PC-9 (cell line): Measurements from ENCODE around the gene UBE2D4. TPM values are rescaled to one million over a fixed set of nuclear protein-coding genes. Genes with fewer than 3 reads are reported as not detected.
"Not testable (repeated sequence)": the region's sequence is repeated elsewhere in the genome, so short reads cannot be mapped to it uniquely, and the experiment has no call there.

Experiments
- BruUV-seq: library from RNA; stranded (reverse); fragments of 400-500 nt; replicated peaks from 2 replicates; lab custom pipeline; 2021; lab: Mats Ljungman, UMichigan
- CTCF ChIA-PET: fragments of 300-600 bp; sonication (Branson Sonifier 250); formaldehyde crosslinking; loops from one replicate; lab custom pipeline; 2022; ENCODE audit warnings: antibody characterized with exemption; lab: Charles Lee
- POLR2A ChIA-PET: fragments of 300-600 bp; sonication (Branson Sonifier 250); formaldehyde crosslinking; loops from one replicate; lab custom pipeline; 2022; ENCODE audit warnings: antibody characterized with exemption; ENCODE audit not compliant: unreplicated experiment; lab: Charles Lee
- DNase-seq, 2 experiments: peaks; one replicate each; pipeline versions ENCODE4 v3.0.0 to v3.0.0-alpha.2; 2015 to 2022; ENCODE audit warnings: mixed read lengths in 1 of 2
- H2AFZ ChIP-seq: fragments of 200-600 bp; sonication (generic); 2 replicates; pipeline ENCODE4 v1.8.1; 2017; ENCODE audit warnings: antibody characterized with exemption
- H3F3A ChIP-seq: fragments of 200-600 bp; sonication (generic); 2 replicates; pipeline ENCODE4 v1.8.1; 2017; ENCODE audit warnings: antibody characterized with exemption, mild to moderate bottlenecking, low read depth; ENCODE audit not compliant: insufficient read depth
- H3K27ac ChIP-seq: fragments of 200-600 bp; sonication (generic); 2 replicates; pipeline ENCODE4 v1.6.1; 2016; ENCODE audit warnings: mixed run types
- H3K27me3 ChIP-seq: fragments of 200-600 bp; sonication (generic); 2 replicates; pipeline ENCODE4 v1.6.1; 2016; ENCODE audit warnings: low read depth, mixed run types; ENCODE audit not compliant: insufficient read depth
- H3K36me3 ChIP-seq: fragments of 200-600 bp; sonication (generic); 2 replicates; pipeline ENCODE4 v1.6.1; 2016; ENCODE audit warnings: low read depth, mixed run types
- H3K4me1 ChIP-seq: fragments of 200-600 bp; sonication (generic); replicated peaks from 2 replicates; pipeline ENCODE4 v1.6.1; 2016; ENCODE audit warnings: mixed run types; ENCODE audit not compliant: insufficient read depth
- H3K4me2 ChIP-seq: fragments of 200-600 bp; sonication (generic); 2 replicates; pipeline ENCODE4 v1.6.1; 2017; ENCODE audit warnings: mixed run types
- H3K4me3 ChIP-seq: fragments of 200-600 bp; sonication (generic); 2 replicates; pipeline ENCODE4 v1.6.1; 2016; ENCODE audit warnings: mixed run types
- H3K79me2 ChIP-seq: fragments of 200-600 bp; sonication (generic); 2 replicates; pipeline ENCODE4 v1.6.1; 2017; ENCODE audit warnings: low read depth, mixed run types
- H3K9me2 ChIP-seq: fragments of 200-600 bp; sonication (generic); 2 replicates; pipeline ENCODE4 v1.8.1; 2017; ENCODE audit warnings: mild to moderate bottlenecking; ENCODE audit not compliant: insufficient read depth
- H3K9me3 ChIP-seq: fragments of 200-600 bp; sonication (generic); 2 replicates; pipeline ENCODE4 v1.8.1; 2016; ENCODE audit warnings: low read depth; ENCODE audit not compliant: insufficient read depth
- H4K20me1 ChIP-seq: fragments of 200-600 bp; sonication (generic); 2 replicates; pipeline ENCODE4 v1.8.1; 2017; ENCODE audit not compliant: insufficient read depth
- CTCF ChIP-seq: fragments of 200-600 bp; sonication (generic); conservative IDR thresholded peaks from 2 replicates; pipeline ENCODE4 v1.6.1; 2017; ENCODE audit warnings: mixed run types, antibody characterized with exemption, mild to moderate bottlenecking, moderate library complexity
- EZH2 ChIP-seq: fragments of 200-600 bp; sonication (generic); IDR thresholded peaks from 2 replicates; pipeline ENCODE4 v1.8.0; 2017; ENCODE audit warnings: antibody characterized with exemption, low read depth
- intact Hi-C: fragments of 100-400 bp; cut with micrococcal nuclease; formaldehyde crosslinking; loops from one replicate; pipeline ENCODE4 v1.10.0; 2022; ENCODE audit not compliant: unreplicated experiment
- total RNA-seq: library from RNA; stranded (reverse); gene quantifications from 2 replicates; pipeline ENCODE4 v1.2.3, GENCODE V29; 2021

The UBE2D4 gene
- total RNA-seq, 1 experiment from 2014 or later: 17.1 TPM

GRCh38 chr7:43895847-43896415 lies 30.3 kb upstream of the UBE2D4 start:
- peaks cover 45% of the 10 kb centered on the region for H4K20me1 ChIP-seq
- peaks cover 11% of the 10 kb centered on the region; the same call in 1 of the 2 replicates for H3F3A ChIP-seq

GRCh38 chr7:43898571-43898970 lies 27.7 kb upstream of the UBE2D4 start:
- POLR2A ChIA-PET, H3K4me3 ChIP-seq, H3F3A ChIP-seq, H3K36me3 ChIP-seq, H2AFZ ChIP-seq, H3K9me2 ChIP-seq, H3K9me3 ChIP-seq, DNase-seq, H3K4me2 ChIP-seq, H3K27ac ChIP-seq, BruUV-seq, CTCF ChIA-PET, H3K4me1 ChIP-seq, H3K27me3 ChIP-seq, intact Hi-C loops: not testable (repeated sequence)
- Histone ChIP-seq H4K20me1 (peaks cover 43% of the 10 kb centered on the region), H3K79me2 (peaks cover 97% of the 10 kb centered on the region)

More at GRCh38 chr7:43895847-43896415, 30.3 kb upstream of the UBE2D4 start:
- CTCF ChIA-PET: no interaction called here
- Histone ChIP-seq H3K4me1 (peaks cover 4% of the 10 kb centered on the region; the same call in 1 of the 2 replicates), H3K4me3 (no peak overlapping the region), H3K79me2 (peaks cover 97% of the 10 kb centered on the region), H3K4me2 (no peak overlapping the region), H3K9me3 (no peaks in the 10 kb centered on the region), H3K9me2 (no peaks in the 10 kb centered on the region), H3K27ac (no peak overlapping the region), H3K27me3 (no peaks in the 10 kb centered on the region), H3K36me3 (no peaks in the 10 kb centered on the region), H2AFZ (no peak overlapping the region)
- TF ChIP-seq CTCF: no peak
- no peak for TF ChIP-seq EZH2
- DNase-seq: no peak
- intact Hi-C loops: no loop called here
- BruUV-seq: no TSS peak
- POLR2A ChIA-PET: interaction anchor here (0.7 kb wide), 1 partner anchor 22 kb away, joined by 3 read pairs; no protein-coding TSS in a partner anchor

GRCh38 chr7:43902542-43903054 lies 23.6 kb upstream of the UBE2D4 start:
- H3F3A ChIP-seq: peaks cover 36% of the 10 kb centered on the region
- intact Hi-C loops: no loop called here
- H3K4me3 ChIP-seq: no peak overlapping the region
- ChIA-PET CTCF (no interaction called here), POLR2A (no interaction called here)
- H3K4me1 ChIP-seq: peaks cover 34% of the 10 kb centered on the region
- no peak overlapping the region for H3K4me2 ChIP-seq
- no peaks in the 10 kb centered on the region for H3K9me3 ChIP-seq
- peaks cover 38% of the 10 kb centered on the region for H4K20me1 ChIP-seq
- no peaks in the 10 kb centered on the region for H3K9me2 ChIP-seq
- no peak overlapping the region for H2AFZ ChIP-seq
- BruUV-seq: no TSS peak
- DNase-seq: no peak
- no peaks in the 10 kb centered on the region for H3K27me3 ChIP-seq
- no peak overlapping the region for H3K27ac ChIP-seq
- H3K79me2 ChIP-seq: peaks cover 86% of the 10 kb centered on the region
- 0 out of 2 replicates have a peak, but pooled peaks cover 7% of the 10 kb centered on the region for H3K36me3 ChIP-seq
- TF ChIP-seq CTCF (no peak), EZH2 (no peak)
